ENCODE results near the gene NOX1.
A peak's percentile ranks its signal among the peaks of the same experiment; 100 is the strongest.

NOX1 gene

DNA sequence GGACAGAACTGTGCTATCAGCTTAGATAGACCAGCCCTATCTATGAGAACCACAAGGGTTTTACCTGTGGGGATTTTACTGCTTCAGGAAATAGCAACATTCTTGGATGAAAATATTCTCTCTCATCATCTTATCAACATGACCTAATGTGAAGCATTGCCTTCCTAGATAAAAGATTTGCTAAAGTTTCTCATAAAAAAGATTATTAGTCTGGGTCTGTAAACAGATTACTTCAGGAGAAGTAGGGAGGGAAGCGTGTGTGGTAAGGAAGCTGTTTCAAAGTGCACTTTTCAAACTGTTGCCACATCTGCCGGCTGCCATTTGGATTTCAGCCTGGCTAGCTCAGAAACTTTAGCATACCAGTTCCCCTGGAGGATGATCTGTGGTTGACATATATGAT is at the start of gene NOX1:
Gene NOX1 (minus strand): TSS at position 35 of the 400 bp plus-strand sequence. CDS start 220 bp downstream, outside the sequence.
- DNase-seq: no peak

- no peak for DNase-seq
Observed at GRCh38 chrX:100915562-100915961, 41.4 kb upstream of the NOX1 start.

GRCh38 chrX:100913111-100913510 is 39.0 kb upstream of the NOX1 start:
- no peak for DNase-seq

DNA sequence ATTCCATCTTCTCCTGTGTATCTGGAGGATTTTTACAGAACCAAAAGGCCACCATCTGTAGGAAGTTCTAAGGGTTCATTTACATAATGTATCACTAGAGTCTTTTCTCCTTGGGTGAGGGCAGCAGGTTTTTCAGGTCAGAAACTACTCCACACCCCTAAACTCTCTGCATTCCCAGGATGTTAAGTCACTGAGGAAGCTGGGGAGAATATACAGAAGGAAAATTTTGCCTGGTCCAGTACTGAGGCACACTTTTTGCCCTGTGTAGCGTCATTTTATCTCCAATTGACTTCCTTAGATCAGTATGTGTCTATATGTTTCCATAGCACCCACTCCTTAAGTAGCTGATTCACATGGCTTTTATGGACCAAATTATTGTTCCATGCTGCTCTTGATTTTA is 37.6 kb upstream of the NOX1 start:
- DNase-seq: no peak

DNA sequence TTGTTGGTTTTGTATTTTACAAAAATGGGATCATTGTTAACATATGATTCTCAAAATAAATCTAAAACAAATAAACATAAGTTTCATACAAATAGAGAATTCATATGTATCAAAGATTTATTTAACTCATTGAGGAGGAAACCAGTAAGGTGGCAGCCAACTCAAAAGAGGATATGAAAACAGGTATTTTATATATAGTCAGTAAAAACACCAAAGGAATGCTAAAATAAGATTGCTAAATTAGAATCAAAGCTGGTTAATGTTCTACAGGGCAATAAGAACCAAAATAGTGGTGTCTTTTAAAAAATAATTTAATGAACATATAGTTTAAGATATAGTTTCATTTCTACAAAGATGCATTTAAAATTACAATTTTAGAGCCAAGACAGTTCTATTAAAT is 31.5 kb upstream of the NOX1 start:
- DNase-seq: no peak

DNA sequence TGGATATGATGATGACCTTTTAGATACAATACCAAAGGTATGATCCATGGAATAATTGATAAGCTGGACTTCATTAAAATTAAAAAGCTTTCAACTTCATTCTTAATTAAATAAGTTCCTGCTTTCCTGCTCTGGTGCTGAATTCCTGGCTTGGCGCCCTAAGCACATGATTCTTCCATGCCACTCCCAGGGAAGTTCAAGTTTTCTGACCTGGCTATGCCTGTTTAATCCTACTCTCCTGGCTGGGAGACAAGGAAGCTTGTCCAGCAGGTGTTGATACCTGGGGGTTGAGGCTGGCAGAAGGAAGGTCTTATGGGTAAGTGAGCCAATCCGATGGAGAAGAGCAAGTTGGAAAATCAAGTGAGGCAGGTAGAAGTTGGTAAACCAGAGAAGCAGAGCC is 30.3 kb upstream of the NOX1 start:
- DNase-seq: no peak

- DNase-seq: no peak
Observed at GRCh38 chrX:100895365-100896075, 21.4 kb upstream of the NOX1 start.

GRCh38 chrX:100883654-100884053 is 9.5 kb upstream of the NOX1 start:
- DNase-seq: no peak

DNA sequence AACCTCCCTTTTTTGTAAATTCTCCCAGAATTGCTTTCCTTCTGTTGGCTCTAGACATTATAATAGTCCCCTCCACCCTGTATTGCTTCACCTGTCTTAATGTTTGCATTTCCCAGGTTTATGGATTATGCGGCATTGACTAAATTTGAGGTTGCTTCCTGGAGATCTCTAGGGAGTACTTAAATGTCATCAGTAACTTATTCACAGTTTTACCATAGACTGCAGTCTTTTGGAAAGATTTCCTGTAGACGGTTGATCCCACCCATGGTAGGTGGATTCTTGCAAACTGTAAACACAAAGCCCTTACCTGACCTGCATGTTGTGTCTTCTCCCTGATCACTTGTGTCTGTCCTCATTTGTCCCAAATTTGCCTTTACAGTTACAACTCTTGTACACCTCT is 6.2 kb upstream of the NOX1 start:
- no peak for DNase-seq

- no peak for DNase-seq
Observed at GRCh38 chrX:100871594-100872560, 2.3 kb downstream of the NOX1 start.

- DNase-seq: no peak
Observed at GRCh38 chrX:100870527-100870926, 3.6 kb downstream of the NOX1 start.

DNA sequence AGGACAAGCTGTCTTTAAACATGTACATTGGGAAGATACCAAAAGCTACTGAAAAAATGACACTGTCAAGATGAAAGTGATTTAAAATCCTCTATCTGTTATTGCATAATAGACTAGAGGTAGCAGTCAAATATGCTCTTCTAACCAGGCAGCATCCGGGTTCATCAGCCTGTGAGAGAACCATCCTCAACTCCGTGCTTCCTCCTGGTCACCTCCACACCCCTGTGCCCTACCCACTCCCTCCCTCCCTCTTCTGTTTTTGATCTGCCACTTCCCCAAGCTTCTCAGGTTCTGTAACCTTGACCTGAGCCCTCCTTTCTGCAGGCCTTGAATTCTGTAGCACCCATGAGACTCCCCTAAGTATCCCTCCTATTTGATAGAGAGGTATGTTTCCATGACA is 5.9 kb downstream of the NOX1 start:
- DNase-seq: no peak

- DNase-seq: no peak
Observed at GRCh38 chrX:100864657-100865391, 9.3 kb downstream of the NOX1 start.

GRCh38 chrX:100863326-100863864 is 10.8 kb downstream of the NOX1 start:
- DNase-seq: no peak

GRCh38 chrX:100852810-100853209 is 21.3 kb downstream of the NOX1 start:
- DNase-seq: no peak

GRCh38 chrX:100850317-100850716 is 23.8 kb downstream of the NOX1 start:
- DNase-seq: no peak

DNA sequence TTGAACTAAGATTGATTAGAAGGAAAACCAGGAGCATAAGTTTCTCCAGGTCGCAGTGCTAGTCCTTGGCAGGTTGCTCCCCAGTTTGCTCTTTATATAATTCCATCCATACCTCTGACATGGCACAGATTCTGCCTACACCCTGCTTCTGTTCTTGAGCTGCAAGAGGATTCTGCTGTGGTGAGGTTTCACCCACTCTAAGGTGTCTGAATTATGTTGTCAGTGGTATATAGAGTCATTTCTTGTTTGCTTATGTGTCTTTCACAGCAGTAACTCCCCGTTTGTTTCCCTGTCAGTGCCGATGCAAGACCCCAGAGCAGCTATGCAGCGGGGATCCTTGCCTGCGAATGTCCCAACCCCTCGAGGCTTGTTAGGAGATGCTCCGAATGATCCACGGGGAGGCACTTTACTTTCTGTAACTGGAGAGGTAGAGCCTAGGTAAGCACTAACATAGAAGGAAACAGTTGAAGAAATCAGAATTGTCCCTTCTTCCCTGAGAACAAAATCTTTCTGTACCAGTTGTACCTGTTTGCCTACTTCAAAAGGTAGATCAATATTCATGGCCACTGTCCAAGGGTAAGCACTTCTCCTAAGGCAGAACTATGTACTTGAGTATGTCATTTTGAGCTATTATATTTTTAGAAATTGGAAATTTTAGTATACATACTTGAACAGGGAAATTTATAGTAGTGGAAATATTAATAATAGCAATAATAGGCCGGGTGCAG is 42.8 kb downstream of the NOX1 start:
- DNase-seq: no peak

DNA sequence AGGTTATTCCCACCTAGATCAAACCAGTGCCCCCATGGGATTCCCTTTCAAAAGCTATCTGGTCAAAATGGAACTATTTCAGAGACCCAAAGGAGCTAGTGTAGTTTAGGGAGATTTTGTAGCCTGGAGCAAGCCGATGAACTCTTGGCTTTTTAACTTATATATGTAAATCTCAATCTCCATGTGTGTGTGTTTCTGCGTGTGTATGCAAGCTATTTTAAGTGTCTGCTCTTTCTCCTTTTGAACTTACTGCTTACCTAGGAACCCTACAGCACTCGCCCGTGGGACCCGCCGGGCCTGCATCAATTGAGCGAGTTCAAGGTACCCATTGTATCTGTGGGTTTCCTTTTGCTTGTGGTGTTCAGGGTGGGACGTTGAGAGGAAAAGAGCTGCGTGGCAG is 43.6 kb downstream of the NOX1 start:
- DNase-seq: no peak

GRCh38 chrX:100830143-100830542 is 44.0 kb downstream of the NOX1 start:
- no peak for DNase-seq

GRCh38 chrX:100829730-100830129 is 44.4 kb downstream of the NOX1 start:
- no peak for DNase-seq

DNA sequence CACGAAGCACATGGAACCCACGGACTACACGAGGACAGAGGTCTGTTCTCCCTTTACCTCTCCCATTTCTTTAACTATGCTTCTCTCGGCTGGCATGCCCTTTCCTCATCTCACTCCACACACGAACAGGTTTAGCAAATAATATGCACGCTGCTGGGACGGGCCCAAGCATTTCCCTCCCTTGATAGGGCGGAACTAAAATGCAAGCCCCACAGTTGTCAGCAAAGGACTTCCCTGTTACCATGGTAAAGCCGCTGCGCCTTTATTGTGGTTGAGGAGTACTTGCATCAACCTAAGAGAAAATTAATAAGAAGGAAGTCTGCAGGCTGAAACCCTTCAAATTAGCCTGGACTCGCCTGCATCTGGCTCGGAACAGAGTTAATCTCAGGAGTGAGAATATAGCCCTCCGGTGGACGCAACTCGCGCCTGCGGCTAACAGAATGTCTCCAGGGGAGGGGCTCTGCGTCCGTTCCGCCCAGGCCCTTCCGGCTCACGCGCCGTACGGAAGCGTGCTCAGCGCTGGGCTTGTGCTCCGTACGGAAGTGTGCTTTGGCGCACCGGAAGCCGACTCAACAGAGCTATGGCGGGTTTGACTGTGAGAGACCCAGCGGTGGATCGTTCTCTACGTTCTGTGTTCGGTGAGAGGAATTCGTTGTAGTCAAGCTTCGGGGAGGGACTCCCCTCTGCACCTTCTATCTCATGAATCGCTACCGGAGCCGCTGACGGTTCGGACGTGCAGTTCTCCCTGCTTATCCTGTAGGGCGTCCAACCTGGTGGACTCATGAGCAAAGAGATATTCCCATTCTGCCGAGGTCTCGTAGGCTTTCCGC is 54.1 kb downstream of the NOX1 start, which contains the start of gene CSTF2:
Gene CSTF2 (plus strand): TSS at position 555 of the 830 bp plus-strand sequence. CDS start 26 bp downstream, at position 581.
- DNase-seq: peak; percentile 36 to 57 (median 48)
